GM12801 (cell line): Measurements from ENCODE around the gene EEF1A1.

Experiments used
- TF ChIP-seq, protein P1 (sequence below): IDR thresholded peaks from one replicate; pipeline ENCODE4 v1.5.1; 2011; ENCODE audit warnings: control low read depth; ENCODE audit not compliant: insufficient read length; ENCODE audit errors: extremely low read depth

The EEF1A1 gene

DNA sequence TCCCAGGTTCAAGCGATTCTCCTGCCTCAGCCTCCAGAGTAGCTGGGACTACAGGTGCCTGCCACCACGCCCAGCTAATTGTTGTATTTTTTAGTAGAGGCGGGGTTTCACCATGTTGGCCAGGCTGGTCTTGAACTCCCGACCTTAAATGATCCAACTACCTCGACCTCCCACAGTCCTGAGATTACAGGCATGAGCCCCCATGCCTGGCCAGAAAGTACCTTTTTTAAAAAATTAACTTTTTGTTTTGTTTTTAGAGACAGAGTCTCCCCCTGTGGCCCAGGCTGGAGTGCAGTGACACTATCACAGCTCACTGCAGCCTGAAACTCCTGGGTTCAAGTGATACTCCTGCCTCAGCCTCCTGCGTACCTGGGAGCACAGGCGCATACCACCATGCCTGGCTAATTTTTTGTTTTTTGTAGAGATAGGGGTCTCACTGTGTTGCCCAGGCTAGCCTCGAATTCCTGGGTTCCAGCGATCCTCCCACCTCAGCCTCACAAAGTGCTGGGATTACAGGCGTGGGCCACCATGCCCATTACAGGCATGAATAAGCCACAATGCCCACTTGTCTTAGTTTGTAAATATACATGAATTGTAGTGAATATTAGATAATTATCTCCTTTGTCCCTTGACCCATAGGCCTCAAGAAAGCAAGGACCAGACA lies 17.4 kb upstream of the EEF1A1 start:
- TF ChIP-seq, protein P1, sequence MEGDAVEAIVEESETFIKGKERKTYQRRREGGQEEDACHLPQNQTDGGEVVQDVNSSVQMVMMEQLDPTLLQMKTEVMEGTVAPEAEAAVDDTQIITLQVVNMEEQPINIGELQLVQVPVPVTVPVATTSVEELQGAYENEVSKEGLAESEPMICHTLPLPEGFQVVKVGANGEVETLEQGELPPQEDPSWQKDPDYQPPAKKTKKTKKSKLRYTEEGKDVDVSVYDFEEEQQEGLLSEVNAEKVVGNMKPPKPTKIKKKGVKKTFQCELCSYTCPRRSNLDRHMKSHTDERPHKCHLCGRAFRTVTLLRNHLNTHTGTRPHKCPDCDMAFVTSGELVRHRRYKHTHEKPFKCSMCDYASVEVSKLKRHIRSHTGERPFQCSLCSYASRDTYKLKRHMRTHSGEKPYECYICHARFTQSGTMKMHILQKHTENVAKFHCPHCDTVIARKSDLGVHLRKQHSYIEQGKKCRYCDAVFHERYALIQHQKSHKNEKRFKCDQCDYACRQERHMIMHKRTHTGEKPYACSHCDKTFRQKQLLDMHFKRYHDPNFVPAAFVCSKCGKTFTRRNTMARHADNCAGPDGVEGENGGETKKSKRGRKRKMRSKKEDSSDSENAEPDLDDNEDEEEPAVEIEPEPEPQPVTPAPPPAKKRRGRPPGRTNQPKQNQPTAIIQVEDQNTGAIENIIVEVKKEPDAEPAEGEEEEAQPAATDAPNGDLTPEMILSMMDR = no peak

DNA sequence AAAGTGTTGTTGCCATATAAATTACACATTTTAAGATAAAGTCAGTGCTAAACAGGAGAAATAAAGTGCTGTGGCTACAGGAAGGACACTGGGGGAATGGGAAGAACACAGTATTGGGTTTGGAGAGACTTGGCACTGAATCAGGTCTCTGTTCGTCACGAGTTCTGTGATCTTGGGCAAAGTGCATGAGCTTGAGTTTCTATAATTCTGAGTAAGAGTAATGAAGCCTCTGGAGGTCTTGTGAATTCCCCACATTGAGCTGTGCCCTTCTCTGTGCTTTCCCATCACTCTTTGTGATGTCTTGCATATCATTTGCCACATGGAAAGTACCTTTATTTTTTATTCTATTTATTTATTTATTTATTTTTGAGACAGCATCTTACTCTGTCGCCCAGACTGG lies 16.8 kb upstream of the EEF1A1 start:
- TF ChIP-seq, protein P1 = no peak

DNA sequence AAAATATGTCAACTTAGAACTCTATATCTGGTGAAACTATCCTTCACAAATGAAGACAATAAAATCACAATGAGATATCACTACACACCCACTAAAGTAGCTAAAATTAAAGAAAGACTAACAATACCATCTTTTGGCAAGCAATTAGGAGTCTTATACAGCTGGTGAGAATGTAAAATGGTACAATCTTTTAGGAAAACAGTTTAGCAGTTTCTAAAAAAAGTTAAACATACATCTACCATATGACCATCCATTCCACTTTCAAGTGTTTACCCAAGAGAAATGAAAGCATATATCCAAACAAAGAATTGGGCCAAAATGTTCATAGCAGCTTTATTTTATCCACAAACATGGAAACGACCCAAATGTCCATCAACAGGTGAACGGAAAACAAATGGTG lies 13.8 kb upstream of the EEF1A1 start:
- TF ChIP-seq, protein P1 = no peak

DNA sequence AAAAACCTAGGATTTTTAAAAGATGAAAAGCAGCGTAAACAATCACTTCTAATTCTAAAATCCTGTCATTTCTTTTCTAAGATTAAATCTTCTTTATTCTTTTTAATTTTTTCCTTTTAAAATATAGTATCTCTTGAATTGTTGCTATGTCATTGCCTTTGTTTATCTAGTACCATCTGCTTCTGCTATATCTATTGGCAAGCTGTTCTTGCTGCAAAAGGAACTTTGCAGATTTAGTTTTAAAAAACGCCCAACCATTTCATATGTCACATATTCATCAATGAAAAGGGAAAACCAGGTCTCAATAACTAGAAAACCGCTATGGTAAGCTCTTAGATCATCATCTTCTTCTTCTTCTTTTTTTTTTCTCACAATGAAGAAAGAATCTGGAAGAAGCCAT lies 11.5 kb upstream of the EEF1A1 start:
- TF ChIP-seq, protein P1 = no peak

DNA sequence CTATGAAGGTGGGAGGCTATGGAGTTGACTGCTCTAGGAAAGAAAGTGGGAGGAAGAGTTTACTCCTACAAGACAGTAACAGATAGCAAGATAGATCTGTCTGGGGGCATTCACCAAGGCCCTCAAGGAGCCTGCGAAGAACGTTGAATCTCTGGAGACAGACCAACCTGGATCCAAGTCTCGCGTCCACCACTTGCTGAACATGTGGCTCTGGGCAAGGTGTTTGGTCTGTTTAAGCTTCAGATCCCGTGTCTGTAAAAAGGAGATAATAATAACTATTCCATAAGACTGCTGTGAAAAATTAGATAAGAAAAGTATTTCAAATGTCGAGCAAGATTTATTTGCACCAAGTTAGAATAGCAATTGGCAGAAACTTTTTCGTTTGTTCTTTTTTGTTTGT lies 8.1 kb upstream of the EEF1A1 start:
- TF ChIP-seq, protein P1 = no peak

DNA sequence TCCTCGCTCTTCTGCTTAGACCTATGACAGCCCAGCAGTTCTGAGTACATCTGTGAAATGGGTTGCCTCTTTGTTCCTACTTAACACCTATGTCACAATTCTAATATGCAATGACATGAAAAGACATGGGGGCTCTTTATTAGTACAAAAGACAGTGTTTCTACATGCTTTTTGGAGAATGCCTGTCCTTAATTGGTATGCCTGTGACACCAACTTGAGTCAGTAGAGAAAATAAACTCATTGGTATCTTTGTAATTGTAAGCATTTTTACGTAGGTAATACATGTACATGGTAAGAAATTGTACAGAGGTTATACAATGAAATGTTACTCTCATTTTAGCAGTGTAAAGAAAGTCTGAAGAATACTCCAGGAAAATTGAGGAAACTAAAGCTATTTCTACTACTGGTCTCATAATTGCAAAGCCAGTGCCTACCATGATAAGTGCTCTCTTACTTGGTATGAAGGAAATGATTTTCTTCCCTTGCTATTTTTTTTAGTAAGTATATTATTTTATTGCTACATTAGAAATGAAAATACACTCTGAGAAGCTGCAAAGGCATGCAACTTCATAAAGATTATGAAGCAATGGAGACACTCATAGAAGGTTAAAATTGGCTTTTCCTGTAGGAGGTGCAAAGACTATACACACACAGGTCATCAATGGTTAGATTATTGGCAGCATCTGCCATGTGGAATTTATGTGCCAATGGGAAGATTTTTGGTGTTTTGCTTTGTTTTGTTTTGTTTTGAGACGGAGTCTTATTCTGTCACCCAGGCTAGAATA lies 4.9 kb upstream of the EEF1A1 start:
- TF ChIP-seq, protein P1 = no peak

DNA sequence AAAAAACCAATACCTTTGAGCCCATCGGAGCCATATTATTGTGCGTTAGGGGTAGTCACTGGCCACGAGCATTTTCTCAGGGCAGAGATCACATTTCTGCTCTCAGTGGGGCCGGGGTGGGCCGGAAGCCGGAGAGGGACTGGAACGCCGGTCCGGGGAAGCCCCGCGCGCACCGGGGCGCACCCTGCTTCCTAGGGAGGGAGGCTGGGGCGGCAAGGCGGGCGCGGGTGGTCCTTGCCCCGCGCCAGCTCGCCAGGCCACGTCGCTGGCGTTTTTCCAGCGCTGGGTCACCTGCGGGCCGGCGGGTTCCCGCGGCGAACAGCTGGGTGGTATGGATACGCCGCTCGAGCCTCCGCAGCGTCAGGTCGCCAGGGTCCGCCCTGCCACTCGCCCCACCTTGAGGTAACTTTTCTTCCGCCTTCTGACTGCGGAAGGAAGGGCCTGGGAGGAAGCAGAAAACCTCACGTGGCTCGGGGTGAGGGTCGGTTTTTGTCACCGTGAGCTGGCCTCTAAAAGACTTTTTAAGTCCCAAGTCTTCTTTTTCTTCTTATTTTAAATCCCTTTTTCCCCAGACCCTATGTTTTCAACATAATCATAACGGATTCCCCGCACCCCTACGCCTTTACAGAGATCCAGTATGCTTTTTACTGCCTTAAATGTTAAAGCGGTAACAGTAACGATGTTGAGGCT lies 2.7 kb upstream of the EEF1A1 start:
- TF ChIP-seq, protein P1 = no peak
